IMR-90 (cell line): ENCODE measurements around the gene SUSD1. TPM values are rescaled to one million over a fixed set of nuclear protein-coding genes. Genes with fewer than 3 reads are reported as not detected.

Experiments
- ATAC-seq: fragments of 200-7000 bp; cut with Tn5 transposase; 2 replicates; pipeline ENCODE4 v1.9.1; 2020; ENCODE audit warnings: low read depth, mild to moderate bottlenecking, moderate library complexity
- BruUV-seq: library from RNA; stranded (reverse); fragments of 400-500 nt; replicated peaks from 2 replicates; lab custom pipeline; 2021; lab: Mats Ljungman, UMichigan
- CTCF ChIA-PET: fragments of 300-600 bp; formaldehyde crosslinking; extraction: SDS; loops from one replicate; lab custom pipeline; 2021; ENCODE audit warnings: antibody characterized with exemption; lab: Yijun Ruan, JAX
- POLR2A ChIA-PET: fragments of 300-600 bp; sonication (Branson Sonifier 250); formaldehyde crosslinking; loops from one replicate; lab custom pipeline; 2022; ENCODE audit warnings: antibody characterized with exemption; ENCODE audit not compliant: unreplicated experiment; lab: Charles Lee
- DNase-seq: peaks from one replicate; pipeline ENCODE4 v3.0.0; 2013
- H2AFZ ChIP-seq: replicated peaks from 2 replicates; pipeline ENCODE3; 2013; ENCODE audit warnings: low read length, mild to moderate bottlenecking; ENCODE audit not compliant: poor library complexity
- H2AK5ac ChIP-seq: 2 replicates; pipeline ENCODE4 v1.6.1; 2013; ENCODE audit warnings: low read depth, low read length, inconsistent platforms
- H2AK9ac ChIP-seq: replicated peaks from 2 replicates; pipeline ENCODE3; 2013; ENCODE audit warnings: mild to moderate bottlenecking, low read depth, low read length, moderate library complexity; ENCODE audit not compliant: poor library complexity
- H2BK120ac ChIP-seq: 2 replicates; pipeline ENCODE4 v1.6.1; 2013; ENCODE audit warnings: low read depth, low read length, inconsistent platforms
- H2BK15ac ChIP-seq: 3 replicates; pipeline ENCODE4 v1.6.1; 2013; ENCODE audit warnings: low read depth, low read length, inconsistent platforms
- H2BK20ac ChIP-seq: 2 replicates; pipeline ENCODE4 v1.6.1; 2013; ENCODE audit warnings: low read depth, mild to moderate bottlenecking, inconsistent platforms, low read length, moderate library complexity
- H2BK5ac ChIP-seq: 2 replicates; pipeline ENCODE4 v1.6.1; 2013; ENCODE audit warnings: mild to moderate bottlenecking, low read depth, low read length, inconsistent platforms; ENCODE audit not compliant: poor library complexity, severe bottlenecking
- H3K14ac ChIP-seq: replicated peaks from 2 replicates; pipeline ENCODE4 v1.6.1; 2013; ENCODE audit warnings: low read depth, low read length, inconsistent platforms
- H3K18ac ChIP-seq: 2 replicates; pipeline ENCODE4 v1.6.1; 2013; ENCODE audit warnings: low read depth, low read length, control low read depth
- H3K23ac ChIP-seq: 2 replicates; pipeline ENCODE4 v1.6.1; 2013; ENCODE audit warnings: low read depth, low read length, inconsistent platforms
- H3K27ac ChIP-seq: 2 replicates; pipeline ENCODE4 v1.5.1; 2013; ENCODE audit warnings: mild to moderate bottlenecking, control low read depth, low read length; ENCODE audit not compliant: insufficient read depth
- H3K27me3 ChIP-seq: 2 replicates; pipeline ENCODE4 v1.6.1; 2013; ENCODE audit warnings: low read length; ENCODE audit not compliant: control insufficient read depth, insufficient read depth
- H3K36me3 ChIP-seq: 2 replicates; pipeline ENCODE4 v1.6.1; 2013; ENCODE audit warnings: low read length, mixed read lengths; ENCODE audit not compliant: control insufficient read depth, insufficient read depth
- H3K4ac ChIP-seq: 2 replicates; pipeline ENCODE4 v1.6.1; 2013; ENCODE audit warnings: low read depth, low read length, inconsistent platforms
- H3K4me1 ChIP-seq: 2 replicates; pipeline ENCODE4 v1.6.1; 2013; ENCODE audit warnings: low read length, mixed read lengths; ENCODE audit not compliant: control insufficient read depth, insufficient read depth
- H3K4me2 ChIP-seq: 2 replicates; pipeline ENCODE4 v1.6.1; 2013; ENCODE audit warnings: low read depth, mild to moderate bottlenecking, control low read depth, low read length, moderate library complexity
- H3K4me3 ChIP-seq: 2 replicates; pipeline ENCODE4 v1.5.1; 2013; ENCODE audit warnings: low read depth, mild to moderate bottlenecking, control low read depth, low read length, moderate library complexity; ENCODE audit not compliant: insufficient read depth
- H3K56ac ChIP-seq: 2 replicates; pipeline ENCODE4 v1.6.1; 2013; ENCODE audit warnings: low read length, inconsistent platforms; ENCODE audit not compliant: insufficient read depth; ENCODE audit errors: extremely low read depth
- H3K79me1 ChIP-seq, 2 experiments: 2 replicates each; pipeline ENCODE4 v1.6.1; 2013; ENCODE audit warnings: low read length in 2 of 2, inconsistent platforms in 1 of 2, low read depth in 1 of 2
- H3K9ac ChIP-seq: 2 replicates; pipeline ENCODE4 v1.6.1; 2013; ENCODE audit warnings: low read depth, low read length, control low read depth
- H3K9me1 ChIP-seq: 2 replicates; pipeline ENCODE4 v1.6.1; 2013; ENCODE audit warnings: low read length, inconsistent platforms; ENCODE audit not compliant: insufficient read depth
- H3K9me3 ChIP-seq: 2 replicates; pipeline ENCODE4 v1.6.1; 2013; ENCODE audit warnings: low read length; ENCODE audit not compliant: control insufficient read depth, insufficient read depth
- H4K20me1 ChIP-seq: 2 replicates; pipeline ENCODE4 v1.6.1; 2013; ENCODE audit warnings: low read length, inconsistent platforms; ENCODE audit not compliant: insufficient read depth
- H4K5ac ChIP-seq: 2 replicates; pipeline ENCODE4 v1.6.1; 2013; ENCODE audit warnings: mild to moderate bottlenecking, low read depth, low read length, control low read depth
- H4K8ac ChIP-seq, 2 experiments: 2 replicates each; pipeline ENCODE4 v1.6.1; 2013; ENCODE audit warnings: low read depth in 2 of 2, low read length in 2 of 2, control low read depth in 1 of 2, inconsistent platforms in 1 of 2
- H4K91ac ChIP-seq: 2 replicates; pipeline ENCODE4 v1.6.1; 2013; ENCODE audit warnings: low read depth, low read length, inconsistent platforms; ENCODE audit not compliant: insufficient read depth
- BHLHE40 ChIP-seq: fragments of 150-350 bp; IDR thresholded peaks from 2 replicates; pipeline ENCODE4 v1.6.1; 2016; ENCODE audit warnings: mild to moderate bottlenecking, low read depth, low read length
- CEBPB ChIP-seq: IDR thresholded peaks from 2 replicates; pipeline ENCODE4 v1.6.1; 2012; ENCODE audit warnings: low read depth, low read length, improper control_type of control experiment
- CHD1 ChIP-seq: IDR thresholded peaks from 2 replicates; pipeline ENCODE4 v1.6.1; 2012; ENCODE audit warnings: low read depth, low read length, improper control_type of control experiment
- CTCF ChIP-seq: conservative IDR thresholded peaks from 2 replicates; pipeline ENCODE4 v1.5.1; 2012; ENCODE audit warnings: mild to moderate bottlenecking, low read depth, low read length, improper control_type of control experiment
- ELK1 ChIP-seq: fragments of 150-350 bp; IDR thresholded peaks from 2 replicates; pipeline ENCODE4 v1.6.1; 2016; ENCODE audit warnings: low read depth, mild to moderate bottlenecking, low read length, moderate library complexity, borderline replicate concordance
- MAFK ChIP-seq: IDR thresholded peaks from 2 replicates; pipeline ENCODE4 v1.6.1; 2012; ENCODE audit warnings: low read depth, low read length, improper control_type of control experiment
- MAZ ChIP-seq: IDR thresholded peaks from 2 replicates; pipeline ENCODE4 v1.6.1; 2012; ENCODE audit warnings: low read depth, mild to moderate bottlenecking, low read length, improper control_type of control experiment, moderate library complexity, borderline replicate concordance
- NFE2L2 ChIP-seq: fragments of 150-350 bp; IDR thresholded peaks from 2 replicates; pipeline ENCODE4 v1.6.1; 2016; ENCODE audit warnings: low read depth, mild to moderate bottlenecking, low read length
- POLR2A ChIP-seq: IDR thresholded peaks from 2 replicates; pipeline ENCODE4 v1.6.1; 2012; ENCODE audit warnings: mild to moderate bottlenecking, low read depth, low read length
- RAD21 ChIP-seq: IDR thresholded peaks from 2 replicates; pipeline ENCODE4 v1.6.1; 2012; ENCODE audit warnings: low read length, improper control_type of control experiment
- RCOR1 ChIP-seq: IDR thresholded peaks from 2 replicates; pipeline ENCODE4 v1.6.1; 2012; ENCODE audit warnings: mild to moderate bottlenecking, low read length, improper control_type of control experiment; ENCODE audit not compliant: insufficient replicate concordance
- RFX5 ChIP-seq: IDR thresholded peaks from 2 replicates; pipeline ENCODE4 v1.8.0; 2012; ENCODE audit warnings: low read depth, mild to moderate bottlenecking, low read length, moderate library complexity
- SMC3 ChIP-seq: fragments of 150-350 bp; IDR thresholded peaks from 2 replicates; pipeline ENCODE4 v1.6.1; 2016; ENCODE audit warnings: low read depth, mild to moderate bottlenecking, antibody characterized with exemption, low read length, moderate library complexity
- WGBS, 2 experiments: methylation state at CpG; one replicate each; pipeline versions ENCODE4 v1.1.5 to v1.1.7; 2013; ENCODE audit warnings: missing lambda C conversion rate in 2 of 2; ENCODE audit not compliant: insufficient read length in 1 of 2; ENCODE audit errors: extremely low coverage in 2 of 2; 5-methylcytosine and 5-hydroxymethylcytosine counted together
- dilution Hi-C: fragments of 300-500 bp; cut with HindIII; formaldehyde crosslinking; loops from one replicate; pipeline ENCODE4 v1.14.3; 2018; ENCODE audit warnings: low sequenced_read_pairs; ENCODE audit not compliant: unreplicated experiment
- in situ Hi-C: fragments of 300-500 bp; cut with MboI; formaldehyde crosslinking; loops from 3 replicates; pipeline ENCODE4 v1.14.3; 2019; ENCODE audit warnings: low sequenced_read_pairs, inconsistent platforms, mixed read lengths
- intact Hi-C: fragments of 100-400 bp; cut with micrococcal nuclease; formaldehyde crosslinking; loops from 2 replicates; pipeline ENCODE4 v1.10.0; 2022
- polyA plus RNA-seq, 3 experiments: library from polyadenylated mRNA; depleted of rRNA; stranded (reverse); fragments of >200 nt; gene quantifications; 2 replicates each; pipeline ENCODE4 v1.2.3, GENCODE V29; 2012; ENCODE audit warnings: low replicate concordance in 1 of 3
- total RNA-seq: library from RNA; depleted of rRNA; stranded (reverse); fragments of >200 nt; gene quantifications from 2 replicates; pipeline ENCODE4 v1.2.3, GENCODE V29; 2012

The SUSD1 gene
- total and polyA plus RNA-seq, 2 of the 4 experiments (the other 2 are of a cell fraction) = 4.0 to 4.7 TPM

GRCh38 chr9:112072721-112073638, 102.1 kb downstream of the SUSD1 start:
- in situ Hi-C loops = loop anchor here (10.0 kb wide), 1 partner anchor 128 kb away; no protein-coding TSS in a partner anchor
- H3K4me2 ChIP-seq = no peak overlapping the region
- intact Hi-C loops = loop anchor here (5.0 to 10.0 kb wide), 4 partner anchors 41 to 438 kb away; partner anchors contain the start of gene DNAJC25
- TF ChIP-seq SMC3 = 0 out of 2 replicates have a peak, but pooled peaks have one; percentile 20
- no peak for TF ChIP-seq CHD1
- no peak for TF ChIP-seq ELK1
- peak; percentile 40; the same call in 1 of the 2 replicates for TF ChIP-seq BHLHE40
- TF ChIP-seq CEBPB = peak; percentile 96
- peak; percentile 40; the same call in 1 of the 2 replicates for TF ChIP-seq MAFK
- peak; percentile 12; the same call in 1 of the 2 replicates for TF ChIP-seq RAD21
- TF ChIP-seq RCOR1 = no peak
- TF ChIP-seq RFX5 = no peak
- no peak for TF ChIP-seq POLR2A
- TF ChIP-seq MAZ = no peak; the same call in 1 of the 2 replicates
- TF ChIP-seq CTCF = no peak
- no peak for TF ChIP-seq NFE2L2

More at GRCh38 chr9:112072721-112073638, 102.1 kb downstream of the SUSD1 start:
- ATAC-seq (peak; percentile 30), DNase-seq (peak; percentile 98)
- ChIA-PET POLR2A (interaction anchor here (1.3 kb wide), 1 partner anchor 11 kb away, joined by 11 read pairs; no protein-coding TSS in a partner anchor), CTCF (interaction anchor here (0.8 to 1.4 kb wide), 3 partner anchors 22 to 176 kb away, joined by 3 to 4 read pairs (median 3); partner anchors contain the start of gene UGCG)
- Histone ChIP-seq H3K18ac (peak overlapping the region; percentile 96), H3K27ac (peak overlapping the region; percentile 99), H2BK120ac (peak overlapping the region; percentile 99), H3K56ac (peak overlapping the region; percentile 94), H3K9ac (peak overlapping the region; percentile 63), H4K91ac (peak overlapping the region; percentile 99), H3K4ac (peak overlapping the region; percentile 99), H4K5ac (peak overlapping the region; percentile 97), H2AFZ (peak overlapping the region; percentile 65), H3K79me1 (peaks cover 12 to 24% of the 10 kb centered on the region in 2 experiments; a peak in 3 of 4 replicates), H4K20me1 (no peaks in the 10 kb centered on the region), H2AK5ac (peak overlapping the region; percentile 98), H3K4me1 (peaks cover 19% of the 10 kb centered on the region), H3K9me3 (no peaks in the 10 kb centered on the region), H3K23ac (peak overlapping the region; percentile 98), H3K4me3 (no peak overlapping the region), H2AK9ac (peak overlapping the region; percentile 94), H2BK15ac (peak overlapping the region; percentile 94), H2BK20ac (peak overlapping the region; percentile 100), H3K14ac (peak overlapping the region; percentile 99), H3K27me3 (no peaks in the 10 kb centered on the region), H4K8ac (peak overlapping the region; percentile 94 to 97), H3K9me1 (peaks cover 13% of the 10 kb centered on the region), H3K36me3 (no peaks in the 10 kb centered on the region), H2BK5ac (peak overlapping the region; percentile 99)
- 92% methylated on average over 4 of the region's 9 CpGs; no CpG with 5 or more reads in 1 of the 2 experiments for WGBS, 2 experiments
- no TSS peak for BruUV-seq
- dilution Hi-C loops = no loop called here
